Measurements from ENCODE around the gene GPR21. TPM values are rescaled to one million over a fixed set of nuclear protein-coding genes. Genes with fewer than 3 reads are reported as not detected.

Gene GPR21
- total and polyA plus RNA-seq, 3 experiments from 2014 or later, result 0.35 to 0.61 TPM; not detected in 1

GRCh38 chr9:123062351-123063176 is 29.1 kb downstream of the GPR21 start:
- Histone ChIP-seq H3K4me1 (ENCODE audit: insufficient read depth, low read length) (no peaks in the 10 kb centered on the region), H3K27me3 (ENCODE audit: insufficient read depth, low read length, poor library complexity, severe bottlenecking) (no peaks in the 10 kb centered on the region), H3K27ac (ENCODE audit: low read depth, low read length) (no peak overlapping the region), H3K4me3 (ENCODE audit: low read length) (no peak overlapping the region), H3K36me3 (ENCODE audit: insufficient read depth, low read length) (peaks cover 4% of the 10 kb centered on the region), H3K9me3 (ENCODE audit: low read length) (no peaks in the 10 kb centered on the region)
- POLR2A ChIA-PET, result no interaction called here
- Mint-ChIP-seq H3K4me3 (no peak overlapping the region), H3K27me3 (no peaks in the 10 kb centered on the region), H3K9me3 (no peaks in the 10 kb centered on the region), H3K36me3 (peaks cover 6 to 49% (median 33%) of the 10 kb centered on the region in 3 donors), H3K4me1 (no peaks in the 10 kb centered on the region), H3K27ac (no peak overlapping the region)
- CTCF ChIA-PET, result no interaction called here
- no peak for DNase-seq

GRCh38 chr9:123063177-123063598 is 29.7 kb downstream of the GPR21 start:
- H3K27ac ChIP-seq (ENCODE audit: low read depth, low read length), result no peak overlapping the region
- ChIA-PET CTCF (no interaction called here), POLR2A (no interaction called here)
- Mint-ChIP-seq H3K9me3 (no peaks in the 10 kb centered on the region), H3K36me3 (peaks cover 6 to 54% (median 34%) of the 10 kb centered on the region in 3 donors), H3K4me1 (no peaks in the 10 kb centered on the region), H3K27me3 (no peaks in the 10 kb centered on the region), H3K27ac (no peak overlapping the region), H3K4me3 (no peak overlapping the region)
- no peaks in the 10 kb centered on the region for H3K9me3 ChIP-seq (ENCODE audit: low read length)
- no peak overlapping the region for H3K4me3 ChIP-seq (ENCODE audit: low read length)
- peaks cover 4% of the 10 kb centered on the region for H3K36me3 ChIP-seq (ENCODE audit: insufficient read depth, low read length)
- no peaks in the 10 kb centered on the region for H3K4me1 ChIP-seq (ENCODE audit: insufficient read depth, low read length)
- DNase-seq, result no peak
- no peaks in the 10 kb centered on the region for H3K27me3 ChIP-seq (ENCODE audit: insufficient read depth, low read length, poor library complexity, severe bottlenecking)

GRCh38 chr9:123063896-123064295 is 30.4 kb downstream of the GPR21 start:
- H3K4me1 ChIP-seq (ENCODE audit: insufficient read depth, low read length), result no peaks in the 10 kb centered on the region
- H3K27ac ChIP-seq (ENCODE audit: low read depth, low read length), result no peak overlapping the region
- Mint-ChIP-seq H3K4me1 (no peaks in the 10 kb centered on the region), H3K36me3 (peaks cover 6 to 57% (median 35%) of the 10 kb centered on the region in 3 donors), H3K4me3 (no peak overlapping the region), H3K27ac (no peak overlapping the region), H3K9me3 (no peaks in the 10 kb centered on the region), H3K27me3 (no peaks in the 10 kb centered on the region)
- H3K9me3 ChIP-seq (ENCODE audit: low read length), result no peaks in the 10 kb centered on the region
- CTCF ChIA-PET, result no interaction called here
- H3K4me3 ChIP-seq (ENCODE audit: low read length), result no peak overlapping the region
- DNase-seq, result no peak
- H3K36me3 ChIP-seq (ENCODE audit: insufficient read depth, low read length), result peaks cover 4% of the 10 kb centered on the region
- no peaks in the 10 kb centered on the region for H3K27me3 ChIP-seq (ENCODE audit: insufficient read depth, low read length, poor library complexity, severe bottlenecking)
- POLR2A ChIA-PET, result no interaction called here

- H3K36me3 ChIP-seq (ENCODE audit: insufficient read depth, low read length), result peaks cover 4% of the 10 kb centered on the region
- no peak for DNase-seq
- Mint-ChIP-seq H3K27me3 (no peaks in the 10 kb centered on the region), H3K36me3 (peaks cover 6 to 59% (median 37%) of the 10 kb centered on the region in 3 donors), H3K4me3 (no peak overlapping the region), H3K4me1 (no peaks in the 10 kb centered on the region), H3K9me3 (no peaks in the 10 kb centered on the region), H3K27ac (peak overlapping the region in 1 of 8 donors; percentile 12)
- ChIA-PET POLR2A (no interaction called here), CTCF (no interaction called here)
- no peaks in the 10 kb centered on the region for H3K4me1 ChIP-seq (ENCODE audit: insufficient read depth, low read length)
- no peak overlapping the region for H3K4me3 ChIP-seq (ENCODE audit: low read length)
- no peak overlapping the region for H3K27ac ChIP-seq (ENCODE audit: low read depth, low read length)
- H3K9me3 ChIP-seq (ENCODE audit: low read length), result no peaks in the 10 kb centered on the region
- no peaks in the 10 kb centered on the region for H3K27me3 ChIP-seq (ENCODE audit: insufficient read depth, low read length, poor library complexity, severe bottlenecking)
Measured at GRCh38 chr9:123064716-123065115, 31.2 kb downstream of the GPR21 start.

GRCh38 chr9:123065196-123065595 is 31.7 kb downstream of the GPR21 start:
- ChIA-PET CTCF (no interaction called here), POLR2A (no interaction called here)
- Histone ChIP-seq H3K4me1 (ENCODE audit: insufficient read depth, low read length) (no peaks in the 10 kb centered on the region), H3K9me3 (ENCODE audit: low read length) (no peaks in the 10 kb centered on the region), H3K27ac (ENCODE audit: low read depth, low read length) (no peak overlapping the region), H3K4me3 (ENCODE audit: low read length) (no peak overlapping the region), H3K27me3 (ENCODE audit: insufficient read depth, low read length, poor library complexity, severe bottlenecking) (no peaks in the 10 kb centered on the region), H3K36me3 (ENCODE audit: insufficient read depth, low read length) (peaks cover 4% of the 10 kb centered on the region)
- Mint-ChIP-seq H3K36me3 (peaks cover 6 to 63% (median 40%) of the 10 kb centered on the region in 3 donors), H3K4me3 (no peak overlapping the region), H3K4me1 (no peaks in the 10 kb centered on the region), H3K27me3 (no peaks in the 10 kb centered on the region), H3K27ac (no peak overlapping the region), H3K9me3 (no peaks in the 10 kb centered on the region)
- DNase-seq, result no peak

- H3K9me3 Mint-ChIP-seq, result no peaks in the 10 kb centered on the region
- H3K27me3 Mint-ChIP-seq, result no peaks in the 10 kb centered on the region
- peaks cover 4% of the 10 kb centered on the region for H3K36me3 ChIP-seq (ENCODE audit: insufficient read depth, low read length)
- no peak overlapping the region for H3K4me3 ChIP-seq (ENCODE audit: low read length)
- peaks cover 0 to 1% (median 0%) of the 10 kb centered on the region in 3 donors for H3K4me1 Mint-ChIP-seq
- H3K9me3 ChIP-seq (ENCODE audit: low read length), result no peaks in the 10 kb centered on the region
- H3K27me3 ChIP-seq (ENCODE audit: insufficient read depth, low read length, poor library complexity, severe bottlenecking), result no peaks in the 10 kb centered on the region
- DNase-seq, result no peak
- no peak overlapping the region for H3K4me3 Mint-ChIP-seq
- peaks cover 6 to 71% (median 51%) of the 10 kb centered on the region in 3 donors for H3K36me3 Mint-ChIP-seq
- H3K27ac Mint-ChIP-seq, result peak overlapping the region in 1 of 8 donors; percentile 27
- POLR2A ChIA-PET, result no interaction called here
- no peaks in the 10 kb centered on the region for H3K4me1 ChIP-seq (ENCODE audit: insufficient read depth, low read length)
- no peak overlapping the region for H3K27ac ChIP-seq (ENCODE audit: low read depth, low read length)
- CTCF ChIA-PET, result no interaction called here
Measured at GRCh38 chr9:123067136-123067535, 33.7 kb downstream of the GPR21 start.

- Histone ChIP-seq H3K4me1 (ENCODE audit: insufficient read depth, low read length) (no peaks in the 10 kb centered on the region), H3K36me3 (ENCODE audit: insufficient read depth, low read length) (peaks cover 12% of the 10 kb centered on the region), H3K9me3 (ENCODE audit: low read length) (no peaks in the 10 kb centered on the region), H3K4me3 (ENCODE audit: low read length) (no peak overlapping the region), H3K27me3 (ENCODE audit: insufficient read depth, low read length, poor library complexity, severe bottlenecking) (no peaks in the 10 kb centered on the region), H3K27ac (ENCODE audit: low read depth, low read length) (no peak overlapping the region)
- H3K4me1 Mint-ChIP-seq, result peaks cover 0 to 1% (median 0%) of the 10 kb centered on the region in 3 donors
- H3K27me3 Mint-ChIP-seq, result no peaks in the 10 kb centered on the region
- H3K36me3 Mint-ChIP-seq, result peaks cover 6 to 80% (median 54%) of the 10 kb centered on the region in 3 donors
- CTCF ChIA-PET, result no interaction called here
- no peak overlapping the region for H3K27ac Mint-ChIP-seq
- POLR2A ChIA-PET, result no interaction called here
- H3K9me3 Mint-ChIP-seq, result no peaks in the 10 kb centered on the region
- no peak for DNase-seq
- no peak overlapping the region for H3K4me3 Mint-ChIP-seq
Measured at GRCh38 chr9:123069010-123069481, 35.6 kb downstream of the GPR21 start.

- POLR2A ChIA-PET, result no interaction called here
Measured at GRCh38 chr9:123070198-123070597, 36.7 kb downstream of the GPR21 start.

More at GRCh38 chr9:123070198-123070597, 36.7 kb downstream of the GPR21 start:
- Histone ChIP-seq H3K4me3 (ENCODE audit: low read length) (no peak overlapping the region), H3K4me1 (ENCODE audit: insufficient read depth, low read length) (no peaks in the 10 kb centered on the region), H3K36me3 (ENCODE audit: insufficient read depth, low read length) (peaks cover 12% of the 10 kb centered on the region), H3K27ac (ENCODE audit: low read depth, low read length) (no peak overlapping the region), H3K9me3 (ENCODE audit: low read length) (no peaks in the 10 kb centered on the region), H3K27me3 (ENCODE audit: insufficient read depth, low read length, poor library complexity, severe bottlenecking) (no peaks in the 10 kb centered on the region)
- peaks cover 0 to 1% (median 0%) of the 10 kb centered on the region in 3 donors for H3K4me1 Mint-ChIP-seq
- no peaks in the 10 kb centered on the region for H3K27me3 Mint-ChIP-seq
- no peaks in the 10 kb centered on the region for H3K9me3 Mint-ChIP-seq
- CTCF ChIA-PET, result no interaction called here
- peaks cover 6 to 79% (median 51%) of the 10 kb centered on the region in 3 donors for H3K36me3 Mint-ChIP-seq
- DNase-seq, result no peak
- no peak overlapping the region for H3K4me3 Mint-ChIP-seq
- no peak overlapping the region for H3K27ac Mint-ChIP-seq

Data from CD8-positive, alpha-beta memory T cell (primary cell).